Frontal cortex (tissue), 4 donors: ENCODE data around the gene TUBB4A. TPM values are rescaled to one million over a fixed set of nuclear protein-coding genes. Genes with fewer than 3 reads are reported as not detected.

Experiments
- DNase-seq, 2 donors: peaks; one replicate each; pipeline ENCODE4 v3.0.0; 2012; ENCODE audit warnings: low spot score in 2 of 2
- FAIRE-seq: peaks from 2 replicates; lab custom pipeline; 2012; peaks lifted over from hg19 to GRCh38; lab: Jason Lieb, UNC
- small RNA-seq: library from RNA; depleted of rRNA; stranded (forward); fragments of <200 nt; gene quantifications from one replicate; pipeline ENCODE3, GENCODE V24; 2014
- total RNA-seq: library from RNA; depleted of rRNA; stranded (reverse); fragments of >200 nt; gene quantifications from one replicate; pipeline ENCODE4 v1.2.3, GENCODE V29; 2014
- donor health status: control.
- donor health status: control.
- donor health status: control.

The TUBB4A gene
- total RNA-seq, 1 donor from 2014 or later, result 106 TPM

DNA sequence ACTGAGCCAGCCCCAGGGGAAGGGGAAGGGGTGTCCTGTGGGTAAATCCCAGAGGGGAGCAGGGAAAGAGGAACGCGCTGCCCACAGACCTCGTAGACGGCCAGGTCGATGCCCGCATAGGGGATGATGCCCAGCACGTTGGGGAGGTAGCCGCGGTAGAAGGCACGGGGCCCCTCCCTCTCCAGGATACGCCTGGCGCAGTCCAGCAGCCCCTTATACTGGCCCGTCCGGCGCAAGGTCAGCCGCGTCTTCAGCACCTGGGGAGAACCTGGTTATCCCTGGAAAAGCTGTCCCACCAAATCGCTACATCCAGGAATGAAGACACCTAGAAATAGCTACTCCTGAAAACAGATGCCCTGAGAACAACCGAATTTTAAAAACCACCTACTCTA, 49.9 kb downstream of the TUBB4A start:
- no peak for DNase-seq
- FAIRE-seq, result no peak

DNA sequence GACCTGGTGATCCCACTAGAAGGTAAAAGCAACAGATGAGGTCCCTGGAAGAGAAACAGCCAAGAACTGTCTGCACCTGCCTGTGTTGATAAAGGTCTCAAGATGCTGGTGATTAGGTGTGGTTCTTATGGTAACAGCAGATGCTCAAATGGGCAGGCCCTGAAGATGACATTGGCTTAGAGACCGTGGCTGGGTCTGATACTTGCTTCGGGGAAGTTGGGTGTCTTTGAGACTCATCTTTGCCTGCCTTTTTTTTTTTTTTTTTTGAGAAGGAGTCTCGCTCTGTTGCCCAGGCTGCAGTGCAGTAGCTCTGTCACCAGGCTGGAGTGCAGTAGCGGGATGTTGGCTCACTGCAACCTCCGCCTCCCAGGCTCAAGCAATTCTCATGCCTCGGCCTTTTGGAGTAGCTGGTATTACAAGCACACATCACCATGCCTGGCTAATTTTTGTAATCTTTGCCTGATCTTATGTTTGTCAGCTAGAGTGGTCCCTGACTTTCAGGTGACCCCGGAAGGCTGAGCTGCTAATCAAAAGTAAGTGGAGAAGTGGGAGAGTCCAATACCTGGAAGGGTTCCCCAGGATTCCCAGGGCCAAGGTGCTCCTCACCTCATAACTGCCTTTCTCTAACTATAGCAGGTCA, 50.4 kb downstream of the TUBB4A start:
- no peak for FAIRE-seq
- DNase-seq, result no peak

DNA sequence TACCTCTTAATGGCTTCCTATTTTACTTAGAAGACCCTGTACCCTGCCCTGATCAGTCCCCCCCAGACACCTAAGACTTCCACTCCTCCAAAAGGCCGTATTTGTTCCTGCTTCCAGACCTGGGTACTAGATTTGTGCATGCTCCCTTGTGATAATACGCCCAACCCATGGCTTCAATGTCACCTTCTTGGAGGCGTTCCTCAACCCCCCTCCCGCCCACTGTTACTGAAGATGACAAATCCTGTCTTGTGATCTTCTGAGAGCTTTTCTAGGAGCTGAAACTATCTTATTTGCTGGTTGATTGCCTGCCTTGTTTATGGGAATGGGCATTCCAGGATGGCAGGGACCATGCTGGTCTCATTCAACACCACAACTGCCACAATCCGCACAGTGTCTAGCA, 51.9 kb downstream of the TUBB4A start:
- no peak for DNase-seq
- no peak for FAIRE-seq

DNA sequence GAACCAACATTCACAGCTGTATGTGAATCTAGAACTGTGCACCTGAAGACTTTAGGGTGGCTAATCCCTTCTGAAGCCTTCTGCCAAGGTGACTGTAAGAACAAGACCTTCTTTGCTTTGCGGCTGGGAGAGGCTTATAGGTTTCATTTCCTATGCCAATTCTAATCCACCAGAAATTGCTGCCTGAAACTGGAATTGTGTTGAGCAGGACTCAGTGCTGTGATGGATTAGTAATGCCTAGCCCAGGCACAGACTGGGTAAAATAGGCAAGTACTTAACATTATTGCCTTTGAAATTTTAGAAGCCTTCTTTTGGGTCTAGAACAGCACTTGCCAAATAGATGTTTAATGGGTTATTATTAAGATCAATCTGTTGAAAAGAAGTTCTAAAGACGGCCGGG, 54.1 kb downstream of the TUBB4A start:
- no peak for DNase-seq
- no peak for FAIRE-seq

DNA sequence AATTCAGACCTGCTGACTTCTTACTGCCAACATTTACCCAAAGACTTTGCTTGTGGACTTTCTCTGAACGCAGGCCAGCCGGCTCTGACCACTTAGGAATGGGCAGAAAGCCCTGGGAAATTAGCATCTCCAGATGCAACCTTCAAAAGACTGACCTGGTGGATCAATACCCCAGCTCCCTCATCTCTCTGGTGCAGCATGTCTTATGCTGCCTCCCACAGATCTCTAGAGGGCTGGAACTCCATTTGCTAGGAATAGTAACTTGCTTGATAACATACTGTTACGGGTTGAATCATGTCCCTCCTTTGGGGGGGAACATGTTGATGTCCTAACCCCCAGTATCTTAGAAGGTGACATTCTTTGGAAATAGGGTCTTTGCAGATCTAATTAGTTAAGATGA, 55.7 kb downstream of the TUBB4A start:
- no peak for FAIRE-seq
- DNase-seq, result no peak

Small RNA genes within 50 kb of the gene (small RNA-seq; reads per million reads assigned to genes)
- not detected for gene AC010503.2

Other genes with a start within 250 kb of the TUBB4A start
- 8.6 TPM for gene MLLT1, start 222.3 kb downstream of the TUBB4A start, total RNA-seq
- gene ACER1, start 168.7 kb downstream of the TUBB4A start, total RNA-seq, result not detected
- 38.3 TPM for gene CLPP, start 140.8 kb downstream of the TUBB4A start, total RNA-seq
- 39.9 TPM for gene ALKBH7, start 129.5 kb downstream of the TUBB4A start, total RNA-seq
- gene PSPN, start 126.4 kb downstream of the TUBB4A start, total RNA-seq, result 3.7 TPM
- gene GTF2F1, start 109.1 kb downstream of the TUBB4A start, total RNA-seq, result 51.0 TPM
- gene KHSRP, start 77.5 kb downstream of the TUBB4A start, total RNA-seq, result 64.8 TPM
- 0.41 TPM for gene SLC25A41, start 68.5 kb downstream of the TUBB4A start, total RNA-seq
- gene SLC25A23, start 42.5 kb downstream of the TUBB4A start, total RNA-seq, result 14.7 TPM
- gene CRB3, start 38.0 kb downstream of the TUBB4A start, total RNA-seq, result 0.41 TPM
- gene DENND1C, start 20.5 kb downstream of the TUBB4A start, total RNA-seq, result not detected
- 2.0 TPM for gene TNFSF9, start 28.7 kb upstream of the TUBB4A start, total RNA-seq
- not detected for gene CD70, start 88.8 kb upstream of the TUBB4A start, total RNA-seq
- not detected for gene TNFSF14, start 167.9 kb upstream of the TUBB4A start, total RNA-seq
- 11.4 TPM for gene C3, start 218.3 kb upstream of the TUBB4A start, total RNA-seq
- 8.6 TPM for gene GPR108, start 235.3 kb upstream of the TUBB4A start, total RNA-seq
- gene TRIP10, start 237.4 kb upstream of the TUBB4A start, total RNA-seq, result 2.9 TPM